GM23248 (cell line): Measurements from ENCODE around the gene OSBPL6. TPM values are rescaled to one million over a fixed set of nuclear protein-coding genes. Genes with fewer than 3 reads are reported as not detected.
A peak's percentile ranks its signal among the peaks of the same experiment; 100 is the strongest.
"Not testable (repeated sequence)": the region's sequence is repeated elsewhere in the genome, so short reads cannot be mapped to it uniquely, and the experiment has no call there.

Source experiments
- DNase-seq: peaks from one replicate; pipeline ENCODE4 v3.0.0-alpha.2; 2015
- H2AFZ ChIP-seq: fragments of 200-600 bp; sonication (generic); 2 replicates; pipeline ENCODE4 v1.6.1; 2016; ENCODE audit warnings: antibody characterized with exemption
- H3F3A ChIP-seq: fragments of 200-600 bp; sonication (generic); 2 replicates; pipeline ENCODE4 v1.6.1; 2016; ENCODE audit warnings: mild to moderate bottlenecking, antibody characterized with exemption, mixed run types; ENCODE audit not compliant: insufficient read depth
- H3K27ac ChIP-seq: fragments of 200-600 bp; sonication (generic); 2 replicates; pipeline ENCODE4 v1.5.1; 2016; ENCODE audit warnings: mild to moderate bottlenecking
- H3K27me3 ChIP-seq: fragments of 200-600 bp; sonication (generic); replicated peaks from 2 replicates; pipeline ENCODE4 v1.6.1; 2016; ENCODE audit warnings: mild to moderate bottlenecking; ENCODE audit not compliant: insufficient read depth
- H3K36me3 ChIP-seq: fragments of 200-600 bp; sonication (generic); 2 replicates; pipeline ENCODE4 v1.6.1; 2016; ENCODE audit warnings: low read depth, mild to moderate bottlenecking
- H3K4me1 ChIP-seq: fragments of 200-600 bp; sonication (generic); 2 replicates; pipeline ENCODE4 v1.6.1; 2016; ENCODE audit warnings: mild to moderate bottlenecking; ENCODE audit not compliant: insufficient read depth
- H3K4me2 ChIP-seq: fragments of 200-600 bp; sonication (generic); one replicate; pipeline ENCODE4 v1.6.1; 2016; ENCODE audit warnings: mild to moderate bottlenecking; ENCODE audit not compliant: unreplicated experiment
- H3K4me3 ChIP-seq: fragments of 200-600 bp; sonication (generic); 2 replicates; pipeline ENCODE4 v1.5.1; 2016; ENCODE audit warnings: mild to moderate bottlenecking
- H3K79me2 ChIP-seq: fragments of 200-600 bp; sonication (generic); 2 replicates; pipeline ENCODE4 v1.6.1; 2016; ENCODE audit warnings: mild to moderate bottlenecking; ENCODE audit not compliant: insufficient read depth
- H3K9ac ChIP-seq: fragments of 200-600 bp; sonication (generic); 2 replicates; pipeline ENCODE4 v1.6.1; 2016; ENCODE audit warnings: mild to moderate bottlenecking
- H3K9me2 ChIP-seq: fragments of 200-600 bp; sonication (generic); 2 replicates; pipeline ENCODE4 v1.6.1; 2016; ENCODE audit warnings: mixed run types, mild to moderate bottlenecking, moderate library complexity; ENCODE audit not compliant: insufficient read depth
- H3K9me3 ChIP-seq: fragments of 200-600 bp; sonication (generic); one replicate; pipeline ENCODE4 v1.6.1; 2017; ENCODE audit warnings: low read depth
- H4K20me1 ChIP-seq: fragments of 200-600 bp; sonication (generic); 2 replicates; pipeline ENCODE4 v1.6.0; 2016; ENCODE audit not compliant: insufficient read depth
- EZH2 ChIP-seq: fragments of 200-600 bp; sonication (generic); IDR thresholded peaks from 2 replicates; pipeline ENCODE4 v1.6.1; 2018; ENCODE audit warnings: antibody characterized with exemption, mild to moderate bottlenecking; ENCODE audit not compliant: insufficient read depth, poor library complexity, severe bottlenecking
- EZH2phosphoT487 ChIP-seq: fragments of 200-600 bp; sonication (generic); IDR thresholded peaks from 2 replicates; pipeline ENCODE4 v1.6.1; 2018; ENCODE audit warnings: antibody characterized with exemption, moderate library complexity, mild to moderate bottlenecking, low read depth; ENCODE audit not compliant: insufficient read depth
- WGBS, 2 experiments: methylation state at CpG; one replicate each; pipeline ENCODE4 v1.1.6; 2015 to 2017; ENCODE audit warnings: low lambda C conversion rate in 2 of 2, low coverage in 1 of 2; ENCODE audit errors: missing lambda C conversion rate in 2 of 2; 5-methylcytosine and 5-hydroxymethylcytosine counted together
- in situ Hi-C: fragments of 300-500 bp; cut with MboI; formaldehyde crosslinking; loops from 2 replicates; pipeline ENCODE4 v1.15.0; 2020
- polyA plus RNA-seq: library from polyadenylated mRNA; unstranded; fragments of >200 nt; fragmentation: Nextera tagmentation; extraction: Ambion mirVana; gene quantifications from 2 replicates; pipeline ENCODE4 v1.2.1, GENCODE V29; 2016
- total RNA-seq: library from RNA; depleted of rRNA; stranded (reverse); fragments of >200 nt; shearing (Covaris generic); gene quantifications from 2 replicates; pipeline ENCODE4 v1.2.3, GENCODE V29; 2014

The OSBPL6 gene
- total and polyA plus RNA-seq, 2 experiments from 2014 or later = 6.3 to 11.8 TPM

DNA sequence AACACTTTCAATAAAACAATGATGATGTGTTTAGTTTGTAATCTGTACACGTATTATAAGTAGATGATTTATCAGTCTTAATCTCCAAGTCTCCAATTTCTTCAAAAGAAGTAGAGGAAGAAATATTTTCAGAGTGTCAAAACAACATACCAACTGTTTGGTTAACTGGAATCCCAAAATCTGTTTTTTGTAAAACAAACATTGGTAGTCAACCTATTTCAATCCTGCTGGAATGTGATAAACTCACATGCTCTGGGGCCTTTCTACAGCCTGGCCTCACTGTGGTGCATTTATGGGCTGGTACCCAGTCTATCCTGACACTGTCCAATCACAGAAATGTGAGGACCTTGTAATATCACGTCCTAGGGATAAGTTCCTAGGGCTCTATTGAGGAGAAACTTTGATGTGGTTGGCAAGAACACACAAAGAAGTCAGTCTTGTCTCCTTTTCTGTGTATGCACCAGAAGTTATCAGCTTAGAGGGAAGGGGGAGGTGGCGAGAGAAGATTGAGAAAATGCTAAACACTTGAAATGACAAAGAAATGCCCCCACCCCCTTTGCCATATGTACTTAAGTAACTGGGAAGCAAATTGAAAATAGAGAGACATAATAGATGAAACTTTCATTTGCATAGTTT is 209.5 kb downstream of the OSBPL6 start:
- no peaks in the 10 kb centered on the region for H3K36me3 ChIP-seq
- in situ Hi-C loops = no loop called here
- peak overlapping the region; percentile 45 for H3K4me2 ChIP-seq
- no peaks in the 10 kb centered on the region for H3K9me3 ChIP-seq
- H3K9me2 ChIP-seq = no peaks in the 10 kb centered on the region
- H2AFZ ChIP-seq = peak overlapping the region; percentile 24; the same call in 1 of the 2 replicates
- 82 to 84% methylated on average over 3 of the region's 3 CpGs for WGBS, 2 experiments
- TF ChIP-seq EZH2phosphoT487 (no peak), EZH2 (no peak)
- no peak overlapping the region for H3K9ac ChIP-seq
- H3K4me3 ChIP-seq = peak overlapping the region; percentile 36; the same call in 1 of the 2 replicates
- no peak overlapping the region for H3K27ac ChIP-seq
- no peak for DNase-seq
- H3F3A ChIP-seq = peaks cover 11% of the 10 kb centered on the region; the same call in 1 of the 2 replicates
- H3K27me3 ChIP-seq = no peaks in the 10 kb centered on the region
- H3K79me2 ChIP-seq = no peaks in the 10 kb centered on the region
- peaks cover 13% of the 10 kb centered on the region; the same call in 1 of the 2 replicates for H3K4me1 ChIP-seq
- H4K20me1 ChIP-seq = no peaks in the 10 kb centered on the region

- Histone ChIP-seq H3K9me3 (no peaks in the 10 kb centered on the region), H3K36me3 (no peaks in the 10 kb centered on the region), H3K4me2 (peak overlapping the region; percentile 45), H3K4me3 (peak overlapping the region; percentile 36; the same call in 1 of the 2 replicates), H3K9me2 (no peaks in the 10 kb centered on the region), H3K4me1 (peaks cover 13% of the 10 kb centered on the region; the same call in 1 of the 2 replicates), H3K9ac (no peak overlapping the region), H3K79me2 (no peaks in the 10 kb centered on the region), H3K27me3 (no peaks in the 10 kb centered on the region), H3K27ac (no peak overlapping the region), H4K20me1 (no peaks in the 10 kb centered on the region), H2AFZ (peak overlapping the region; percentile 24; the same call in 1 of the 2 replicates), H3F3A (peaks cover 11% of the 10 kb centered on the region; the same call in 1 of the 2 replicates)
- in situ Hi-C loops = no loop called here
- TF ChIP-seq EZH2phosphoT487 (no peak), EZH2 (no peak)
- WGBS, 2 experiments = 8 to 14% methylated on average over 4 of the region's 4 CpGs
- peak; percentile 86 for DNase-seq
These were observed 210.1 kb downstream of the OSBPL6 start for GRCh38 chr2:178404368-178404767.

- in situ Hi-C loops = no loop called here
- H4K20me1 ChIP-seq = no peaks in the 10 kb centered on the region
- peaks cover 9% of the 10 kb centered on the region for H3F3A ChIP-seq
- no peak overlapping the region for H3K9ac ChIP-seq
- no peak overlapping the region for H3K4me2 ChIP-seq
- no peak for DNase-seq
- H3K36me3 ChIP-seq = no peaks in the 10 kb centered on the region
- no peak for TF ChIP-seq EZH2phosphoT487
- no peak for TF ChIP-seq EZH2
- H3K27ac ChIP-seq = no peak overlapping the region
- H3K27me3 ChIP-seq = no peaks in the 10 kb centered on the region
- no peak overlapping the region for H3K4me3 ChIP-seq
- 0 out of 2 replicates have a peak overlapping the region, but pooled peaks have one; percentile 9 for H2AFZ ChIP-seq
- peaks cover 6% of the 10 kb centered on the region; the same call in 1 of the 2 replicates for H3K4me1 ChIP-seq
- no peaks in the 10 kb centered on the region for H3K9me3 ChIP-seq
- no peaks in the 10 kb centered on the region for H3K9me2 ChIP-seq
- H3K79me2 ChIP-seq = no peaks in the 10 kb centered on the region
- 23 to 25% methylated on average over 5 of the region's 5 CpGs for WGBS, 2 experiments
These were observed 214.9 kb downstream of the OSBPL6 start for GRCh38 chr2:178409261-178409660.

- Histone ChIP-seq H3K27me3 (no peaks in the 10 kb centered on the region), H3K9me2 (no peaks in the 10 kb centered on the region), H3K4me2 (no peak overlapping the region), H3K36me3 (no peaks in the 10 kb centered on the region), H3K9ac (no peak overlapping the region), H3K4me3 (no peak overlapping the region), H3K27ac (no peak overlapping the region), H3K4me1 (peaks cover 7% of the 10 kb centered on the region), H3F3A (peaks cover 8% of the 10 kb centered on the region; the same call in 1 of the 2 replicates), H2AFZ (no peak overlapping the region), H3K9me3 (no peaks in the 10 kb centered on the region), H4K20me1 (no peaks in the 10 kb centered on the region), H3K79me2 (peaks cover 7% of the 10 kb centered on the region)
- TF ChIP-seq EZH2phosphoT487 (no peak), EZH2 (no peak)
- in situ Hi-C loops = loop anchor here (10.0 kb wide), 1 partner anchor 287 kb away; no protein-coding TSS in a partner anchor
- WGBS, 2 experiments = 65 to 70% methylated on average over 3 of the region's 3 CpGs
- no peak for DNase-seq
These were observed 217.7 kb downstream of the OSBPL6 start for GRCh38 chr2:178412047-178412446.

- H3K36me3 ChIP-seq, H3K9me3 ChIP-seq, H3K4me1 ChIP-seq, H4K20me1 ChIP-seq, H3K27ac ChIP-seq, DNase-seq, H3F3A ChIP-seq, H3K9ac ChIP-seq, H3K79me2 ChIP-seq, H3K27me3 ChIP-seq, H2AFZ ChIP-seq, H3K9me2 ChIP-seq: not testable (repeated sequence)
- Histone ChIP-seq H3K4me2 (peak overlapping the region; percentile 99), H3K4me3 (0 out of 2 replicates have a peak overlapping the region, but pooled peaks have one; percentile 81)
- in situ Hi-C loops = loop anchor here (10.0 kb wide), 1 partner anchor 288 kb away; no protein-coding TSS in a partner anchor
- WGBS, 2 experiments = 97 to 100% methylated on average over 8 of the region's 8 CpGs
These were observed 218.1 kb downstream of the OSBPL6 start for GRCh38 chr2:178412453-178412852.
